ENCODE data around the gene LIPE. TPM values are rescaled to one million over a fixed set of nuclear protein-coding genes. Genes with fewer than 3 reads are reported as not detected.

The LIPE gene
- polyA plus RNA-seq, 1 donor (not counting 4 experiments of a cell fraction or from before 2014, with no cell fraction given) = 6.1 TPM

DNA sequence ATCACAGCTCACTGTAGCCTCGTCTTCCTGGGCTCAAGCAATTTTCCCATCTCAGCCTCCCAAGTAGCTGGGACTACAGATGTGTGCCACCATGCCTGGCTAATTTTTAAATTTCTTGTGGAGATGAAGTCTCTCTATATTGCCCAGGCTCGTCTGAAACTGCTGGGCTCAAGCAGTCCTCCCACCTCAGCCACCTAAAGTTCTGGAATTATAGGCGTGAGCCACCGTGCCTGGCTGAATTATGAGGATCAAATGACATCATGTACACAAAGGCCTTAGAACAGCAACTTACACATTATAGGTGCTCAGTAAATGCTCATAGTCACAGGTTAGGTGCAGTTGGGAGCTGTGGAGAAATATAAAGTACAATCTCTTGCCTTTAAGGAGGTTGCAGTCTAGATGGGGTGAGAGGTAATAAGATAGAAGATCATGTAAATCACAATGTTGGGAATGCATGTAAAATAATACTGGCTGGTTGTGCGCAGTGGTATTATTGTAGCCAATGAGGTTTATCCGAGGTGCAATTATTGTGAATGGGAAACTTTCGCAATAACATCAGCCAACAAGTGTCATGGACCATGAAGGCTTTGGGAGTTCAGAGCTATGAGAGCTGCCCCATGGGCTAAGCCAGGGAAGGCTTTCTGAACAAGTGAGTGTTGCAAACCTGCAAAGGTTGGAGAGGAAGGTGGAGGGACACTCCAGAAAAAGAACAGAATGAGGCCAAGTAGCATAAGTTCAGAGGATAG is 45.4 kb upstream of the LIPE start:
- Histone ChIP-seq H2AFZ (ENCODE audit: control insufficient read depth, low read length) (no peak overlapping the region), H3K27me3 (ENCODE audit: control insufficient read depth, extremely low read depth, insufficient read depth, low read length) (peaks cover 6% of the 10 kb centered on the region), H3K4me2 (ENCODE audit: control insufficient read depth, extremely low read depth, insufficient read depth, low read depth, low read length) (no peak overlapping the region), H3K9me3 (ENCODE audit: control insufficient read depth, low read depth, low read length) (no peaks in the 10 kb centered on the region), H3K36me3 (ENCODE audit: control insufficient read depth in 2 of 2, extremely low read depth in 1 of 2, insufficient read depth in 2 of 2, low read length in 2 of 2) (no peaks in the 10 kb centered on the region), H3K27ac (ENCODE audit: control insufficient read depth, insufficient read depth, low read length) (no peak overlapping the region), H3K79me2 (ENCODE audit: control insufficient read depth, insufficient read depth, low read length) (no peaks in the 10 kb centered on the region), H3K4me3 (ENCODE audit: control insufficient read depth in 2 of 3, extremely low read depth in 1 of 3, insufficient read depth in 2 of 3, low read depth in 1 of 3, low read length in 3 of 3) (no peak overlapping the region), H4K20me1 (ENCODE audit: control insufficient read depth, extremely low read depth, insufficient read depth, low read length) (no peaks in the 10 kb centered on the region), H3K9ac (ENCODE audit: control insufficient read depth, extremely low read depth, insufficient read depth, low read length) (no peak overlapping the region), H3K9me1 (ENCODE audit: control insufficient read depth, extremely low read depth, insufficient read depth, low read length) (no peaks in the 10 kb centered on the region), H3K4me1 (ENCODE audit: control insufficient read depth, extremely low read depth, insufficient read depth, low read length) (peaks cover 5% of the 10 kb centered on the region)
- FAIRE-seq (no peak), DNase-seq (ENCODE audit: low read depth, low spot score) (no peak)
- dilution Hi-C loops (cut with MboI; ENCODE audit: extremely low pct_ligation_motif_present, low sequenced_read_pairs) = no loop called here
- TF ChIP-seq, protein P1, sequence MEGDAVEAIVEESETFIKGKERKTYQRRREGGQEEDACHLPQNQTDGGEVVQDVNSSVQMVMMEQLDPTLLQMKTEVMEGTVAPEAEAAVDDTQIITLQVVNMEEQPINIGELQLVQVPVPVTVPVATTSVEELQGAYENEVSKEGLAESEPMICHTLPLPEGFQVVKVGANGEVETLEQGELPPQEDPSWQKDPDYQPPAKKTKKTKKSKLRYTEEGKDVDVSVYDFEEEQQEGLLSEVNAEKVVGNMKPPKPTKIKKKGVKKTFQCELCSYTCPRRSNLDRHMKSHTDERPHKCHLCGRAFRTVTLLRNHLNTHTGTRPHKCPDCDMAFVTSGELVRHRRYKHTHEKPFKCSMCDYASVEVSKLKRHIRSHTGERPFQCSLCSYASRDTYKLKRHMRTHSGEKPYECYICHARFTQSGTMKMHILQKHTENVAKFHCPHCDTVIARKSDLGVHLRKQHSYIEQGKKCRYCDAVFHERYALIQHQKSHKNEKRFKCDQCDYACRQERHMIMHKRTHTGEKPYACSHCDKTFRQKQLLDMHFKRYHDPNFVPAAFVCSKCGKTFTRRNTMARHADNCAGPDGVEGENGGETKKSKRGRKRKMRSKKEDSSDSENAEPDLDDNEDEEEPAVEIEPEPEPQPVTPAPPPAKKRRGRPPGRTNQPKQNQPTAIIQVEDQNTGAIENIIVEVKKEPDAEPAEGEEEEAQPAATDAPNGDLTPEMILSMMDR (optimal IDR thresholded peaks at IDR 0.05 in 1 of 3, IDR thresholded peaks at IDR 0.05 in 1 of 3, conservative IDR thresholded peaks at IDR 0.05 in 1 of 3; ENCODE audit: extremely low read depth in 1 of 3, insufficient read depth in 2 of 3, low read length in 3 of 3) = no peak
- TF ChIP-seq EZH2 (IDR thresholded peaks at IDR 0.05; ENCODE audit: low read length) = no peak

- H3K27me3 ChIP-seq (ENCODE audit: control insufficient read depth, extremely low read depth, insufficient read depth, low read length) = peaks cover 6% of the 10 kb centered on the region
- no peak overlapping the region for H3K9ac ChIP-seq (ENCODE audit: control insufficient read depth, extremely low read depth, insufficient read depth, low read length)
- FAIRE-seq = no peak
- dilution Hi-C loops (cut with MboI; ENCODE audit: extremely low pct_ligation_motif_present, low sequenced_read_pairs) = no loop called here
- H3K79me2 ChIP-seq (ENCODE audit: control insufficient read depth, insufficient read depth, low read length) = no peaks in the 10 kb centered on the region
- H3K9me1 ChIP-seq (ENCODE audit: control insufficient read depth, extremely low read depth, insufficient read depth, low read length) = no peaks in the 10 kb centered on the region
- no peak overlapping the region for H3K27ac ChIP-seq (ENCODE audit: control insufficient read depth, insufficient read depth, low read length)
- DNase-seq (ENCODE audit: low read depth, low spot score) = no peak
- H3K36me3 ChIP-seq (ENCODE audit: control insufficient read depth in 2 of 2, extremely low read depth in 1 of 2, insufficient read depth in 2 of 2, low read length in 2 of 2) = no peaks in the 10 kb centered on the region
- no peak for TF ChIP-seq EZH2 (IDR thresholded peaks at IDR 0.05; ENCODE audit: low read length)
- TF ChIP-seq, protein P1 (optimal IDR thresholded peaks at IDR 0.05 in 1 of 3, IDR thresholded peaks at IDR 0.05 in 1 of 3, conservative IDR thresholded peaks at IDR 0.05 in 1 of 3; ENCODE audit: extremely low read depth in 1 of 3, insufficient read depth in 2 of 3, low read length in 3 of 3) = no peak
- no peaks in the 10 kb centered on the region for H3K9me3 ChIP-seq (ENCODE audit: control insufficient read depth, low read depth, low read length)
- no peaks in the 10 kb centered on the region for H4K20me1 ChIP-seq (ENCODE audit: control insufficient read depth, extremely low read depth, insufficient read depth, low read length)
- H3K4me1 ChIP-seq (ENCODE audit: control insufficient read depth, extremely low read depth, insufficient read depth, low read length) = peaks cover 5% of the 10 kb centered on the region
- H3K4me2 ChIP-seq (ENCODE audit: control insufficient read depth, extremely low read depth, insufficient read depth, low read depth, low read length) = no peak overlapping the region
- no peak overlapping the region for H3K4me3 ChIP-seq (ENCODE audit: control insufficient read depth in 2 of 3, extremely low read depth in 1 of 3, insufficient read depth in 2 of 3, low read depth in 1 of 3, low read length in 3 of 3)
- H2AFZ ChIP-seq (ENCODE audit: control insufficient read depth, low read length) = no peak overlapping the region
Measured at GRCh38 chr19:42471554-42472249, 44.5 kb upstream of the LIPE start.

All from keratinocyte (primary cell).